ENCODE data around the gene MEX3C.
A peak's percentile ranks its signal among the peaks of the same experiment; 100 is the strongest.

The MEX3C gene

GRCh38 chr18:51153659-51154371 is 43.7 kb downstream of the MEX3C start:
- DNase-seq = peak; percentile 4

DNA sequence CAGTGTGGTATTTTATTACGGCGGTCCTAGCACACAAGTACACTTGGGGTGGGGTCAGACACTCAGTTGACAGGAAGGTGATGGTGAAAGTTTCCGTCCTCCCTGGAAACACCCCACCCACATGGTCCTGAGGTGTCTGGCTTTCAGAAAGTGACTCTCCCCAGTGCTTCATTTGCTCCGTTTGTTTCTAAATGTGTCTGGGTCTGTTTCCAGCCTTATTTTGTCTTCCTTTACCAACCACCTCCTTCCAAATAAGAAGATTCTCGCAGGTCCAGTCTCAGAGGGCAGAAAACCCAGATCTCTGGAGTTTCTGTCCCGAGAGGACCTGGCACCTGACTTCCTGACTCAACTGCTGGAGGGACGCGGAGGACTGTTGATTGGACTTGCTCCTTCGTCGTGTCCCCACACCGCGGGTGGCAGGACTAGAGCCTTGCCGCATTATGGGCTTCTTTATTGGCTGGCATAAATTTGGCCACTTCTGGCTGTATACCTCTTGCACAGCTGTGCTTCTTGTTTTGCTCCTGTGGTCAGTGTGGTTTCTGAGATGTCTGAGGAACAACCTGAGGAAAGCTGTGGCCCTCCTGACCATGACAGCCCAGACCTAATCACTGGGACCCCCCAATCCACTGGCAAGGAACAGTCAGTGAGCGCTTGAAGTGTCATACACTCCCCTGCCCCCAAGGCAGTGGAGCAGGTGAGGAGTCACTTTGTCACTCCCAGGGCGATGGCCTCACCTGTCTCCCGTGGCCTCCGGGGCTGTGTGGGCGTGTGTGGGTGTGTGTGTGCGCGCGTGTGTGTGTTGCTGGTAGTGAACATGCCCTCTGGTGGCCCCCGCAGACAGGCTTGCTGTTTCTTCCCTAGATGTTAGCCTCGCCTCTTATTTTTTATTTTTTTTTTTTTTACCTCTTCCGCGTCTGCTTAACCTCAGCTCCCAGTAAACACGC is 45.6 kb downstream of the MEX3C start:
- peak; percentile 88 for DNase-seq

GRCh38 chr18:51151185-51151567 is 46.3 kb downstream of the MEX3C start:
- no peak for DNase-seq

- DNase-seq = peak; percentile 12
These were observed 47.3 kb downstream of the MEX3C start for GRCh38 chr18:51150113-51150700.

- no peak for DNase-seq
These were observed 47.8 kb downstream of the MEX3C start for GRCh38 chr18:51149670-51150069.

DNA sequence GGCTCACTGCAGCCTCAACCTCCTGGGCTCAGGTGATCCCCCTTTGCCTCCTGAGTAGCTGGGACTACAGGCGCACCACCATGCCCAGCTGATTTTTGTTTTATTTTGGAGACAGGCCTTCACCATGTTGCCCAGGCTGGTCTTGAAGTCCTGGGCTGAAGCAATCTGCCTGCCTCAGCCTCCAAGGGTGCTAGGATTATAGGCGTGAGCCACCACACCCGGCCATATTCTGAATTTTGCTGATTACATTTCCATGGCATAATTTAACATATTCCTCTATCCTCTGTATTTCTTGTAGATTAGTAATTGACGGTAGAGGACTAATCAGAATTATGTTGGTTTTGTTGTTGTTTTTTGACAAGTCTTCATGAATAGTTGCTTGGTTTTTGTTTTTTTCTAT is 50.6 kb downstream of the MEX3C start:
- no peak for DNase-seq

DNA sequence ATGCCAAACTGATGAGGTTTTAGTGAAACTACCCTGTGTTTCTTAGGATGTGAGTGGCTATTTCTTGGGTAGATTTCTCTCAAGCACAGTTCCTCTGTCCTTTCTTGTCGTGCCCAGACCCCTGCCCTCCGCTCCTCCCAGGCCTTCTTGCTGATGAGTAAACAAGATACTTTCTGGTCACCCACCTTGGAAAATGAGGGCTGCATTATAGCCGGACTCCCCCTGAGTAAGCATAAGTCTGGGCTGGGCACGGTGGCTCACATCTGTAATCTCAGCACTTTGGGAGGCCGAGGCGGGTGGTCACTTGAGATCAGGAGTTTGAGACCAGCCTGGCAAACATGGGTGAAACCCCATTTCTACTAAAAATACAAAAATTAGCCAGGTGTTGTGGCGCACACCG is 58.5 kb downstream of the MEX3C start:
- no peak for DNase-seq

DNA sequence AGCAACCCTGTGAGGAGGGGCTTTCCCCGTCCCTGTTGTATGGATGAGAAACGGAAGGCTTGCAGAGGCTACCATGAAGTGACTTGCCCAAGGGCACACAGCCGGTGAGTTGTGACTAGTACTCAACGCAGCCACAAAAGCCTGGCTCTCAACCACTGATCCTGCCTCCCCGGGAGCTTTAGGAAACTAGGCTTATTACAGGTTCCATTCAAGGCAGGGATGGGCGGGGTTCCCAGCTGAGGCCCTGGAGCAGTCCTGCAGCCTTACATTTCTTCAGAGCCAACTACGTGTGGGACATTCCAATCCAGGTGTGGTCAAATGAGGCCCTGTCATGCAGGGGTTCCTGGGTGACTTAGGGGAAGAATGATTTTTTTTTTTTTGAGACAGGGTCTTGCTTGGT is 59.6 kb downstream of the MEX3C start:
- no peak for DNase-seq

DNA sequence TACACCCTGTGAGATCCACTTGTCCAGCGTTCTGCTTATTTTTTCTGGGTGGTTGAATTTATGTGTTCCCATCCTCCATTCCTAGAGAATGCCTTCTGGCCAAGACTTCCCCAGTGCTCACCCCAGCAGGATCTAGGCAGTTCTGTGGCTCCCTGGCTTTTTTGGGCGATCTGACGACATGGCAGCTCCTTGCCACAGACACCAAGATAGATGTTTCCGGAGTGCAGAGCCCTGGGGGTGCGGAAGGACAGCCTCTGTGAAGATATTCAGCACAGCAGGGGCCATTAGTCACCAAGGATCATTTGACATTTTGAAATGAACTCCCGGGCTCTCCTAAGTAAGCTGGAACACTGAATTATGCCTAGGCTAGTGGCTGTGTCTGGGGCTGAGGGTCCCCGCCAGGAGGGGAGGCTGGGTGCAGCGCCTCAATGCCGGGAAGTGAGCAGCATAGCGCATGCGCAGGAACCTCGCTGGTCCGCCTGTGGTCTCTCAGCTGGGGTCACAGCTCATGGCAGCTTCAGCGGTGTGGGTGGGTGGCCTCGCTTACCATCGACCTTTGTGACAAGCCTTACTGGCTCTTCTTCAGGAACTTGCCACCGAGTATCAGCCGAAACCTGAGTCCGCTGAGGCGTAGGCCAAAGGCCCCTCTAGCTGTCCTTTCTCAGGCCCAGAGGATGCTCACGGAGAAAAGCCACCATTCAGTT is 60.3 kb downstream of the MEX3C start:
- no peak for DNase-seq

GRCh38 chr18:51135795-51136194 is 61.7 kb downstream of the MEX3C start:
- no peak for DNase-seq

DNA sequence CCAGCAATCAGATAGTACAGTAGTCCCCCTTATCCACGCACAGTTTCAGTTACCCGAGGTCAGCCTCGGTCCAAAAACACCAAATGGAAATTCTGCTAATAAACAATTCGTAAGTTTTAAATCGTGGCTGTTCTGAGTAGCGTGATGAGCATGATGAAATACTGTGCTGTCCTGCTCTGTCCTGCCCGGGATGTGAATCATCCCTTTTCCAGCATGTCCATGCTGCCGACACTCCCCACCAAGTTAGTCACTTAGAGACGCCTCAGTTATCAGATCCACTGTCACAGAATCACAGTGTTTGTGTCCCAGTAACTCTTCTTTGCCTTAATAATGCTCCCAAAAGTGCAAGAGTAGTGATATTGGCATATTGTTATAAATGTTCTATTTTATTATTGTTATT is 62.1 kb downstream of the MEX3C start:
- no peak for DNase-seq

DNA sequence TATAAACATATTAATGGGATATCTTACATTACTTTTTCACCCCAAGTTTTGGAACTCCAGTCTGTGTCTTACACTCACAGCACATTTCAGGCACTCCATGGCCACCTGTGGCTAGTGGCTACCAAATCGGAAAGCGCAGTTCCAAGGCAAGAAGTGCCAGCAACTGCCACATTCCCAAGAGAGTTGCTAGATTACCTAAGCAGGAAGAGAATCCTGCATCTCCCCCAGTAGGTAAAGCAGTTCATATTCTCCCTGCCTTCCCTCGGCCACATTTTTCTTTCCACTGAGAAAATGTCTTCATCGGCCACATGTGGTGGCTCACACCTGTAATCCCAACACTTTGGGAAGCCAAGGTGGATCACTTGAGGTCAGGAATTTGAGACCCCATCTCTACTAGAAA is 62.8 kb downstream of the MEX3C start:
- DNase-seq = no peak

DNA sequence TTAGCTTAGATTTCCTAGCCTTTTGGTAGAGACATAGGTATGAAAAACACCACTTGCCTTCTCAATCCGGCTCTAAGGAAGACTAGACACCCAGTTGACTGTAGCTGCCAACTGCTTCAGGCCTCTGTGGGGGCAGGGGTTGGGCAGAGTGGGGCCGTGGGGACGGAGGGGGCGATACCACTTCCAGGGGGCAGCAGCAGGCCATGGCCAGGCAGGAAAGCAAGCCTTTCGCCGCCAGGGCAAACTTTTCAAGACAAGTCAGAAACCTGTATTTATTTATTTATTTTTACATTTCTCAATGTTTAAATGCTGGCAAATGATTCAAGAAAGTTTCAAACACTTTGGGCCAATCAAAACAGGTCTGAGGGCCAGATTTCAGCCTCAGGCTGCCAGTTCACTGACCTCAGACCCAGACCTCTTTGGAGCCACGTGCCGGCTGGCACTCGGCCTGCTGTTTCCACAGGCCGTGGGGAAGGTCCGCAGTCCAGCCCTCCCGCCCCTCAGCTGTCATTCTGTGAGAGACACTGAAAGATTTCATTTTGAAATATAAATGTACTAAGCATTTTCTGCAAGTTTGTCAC is 63.8 kb downstream of the MEX3C start:
- DNase-seq = no peak

DNA sequence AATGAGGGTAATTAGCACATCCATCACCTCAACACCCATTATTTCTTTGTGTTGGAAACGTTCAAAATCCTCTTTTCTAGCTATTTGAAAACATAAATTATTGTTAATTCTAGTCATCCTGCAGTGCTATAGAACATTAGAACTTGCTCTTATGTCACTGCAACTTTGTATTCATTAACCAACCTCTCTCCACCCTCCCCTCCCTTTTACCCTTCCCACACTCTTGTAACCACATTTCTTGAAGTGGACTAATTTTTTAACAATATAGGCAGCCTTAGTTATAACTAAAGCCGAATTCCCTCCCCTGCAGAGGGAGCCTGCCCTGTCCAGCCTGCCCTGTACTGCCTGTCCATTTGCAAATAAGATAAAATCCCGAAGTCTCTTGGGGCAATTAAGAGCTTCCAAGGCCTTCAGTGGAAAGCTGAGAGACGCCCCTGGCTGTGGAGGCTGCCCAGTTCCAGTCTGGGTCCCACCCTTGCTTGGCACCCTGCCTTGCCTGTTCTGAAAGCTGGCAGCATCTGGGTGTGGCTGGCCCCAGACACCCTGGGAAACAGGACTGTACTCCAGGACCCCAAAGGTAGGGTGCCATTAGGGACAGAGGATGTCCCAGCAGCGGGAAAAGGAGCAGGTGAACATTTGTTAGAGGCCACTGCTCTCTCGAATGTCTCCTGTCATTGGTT is 65.1 kb downstream of the MEX3C start:
- DNase-seq = no peak

GRCh38 chr18:51128533-51128932 is 68.9 kb downstream of the MEX3C start:
- no peak for DNase-seq

- no peak for DNase-seq
These were observed 69.8 kb downstream of the MEX3C start for GRCh38 chr18:51127664-51128063.

GRCh38 chr18:51125976-51126375 is 71.5 kb downstream of the MEX3C start:
- DNase-seq = no peak

Measured in activated T-cell treated with anti-CD3 and anti-CD28 coated beads for 4 hours (primary cell).